ENCODE measurements around the gene EDC4. TPM values are rescaled to one million over a fixed set of nuclear protein-coding genes. Genes with fewer than 3 reads are reported as not detected.

The EDC4 gene
- total RNA-seq, 1 experiment from 2014 or later, result 85.3 TPM

GRCh38 chr16:67846320-67847063 lies 26.4 kb upstream of the EDC4 start, which contains the start of gene NUTF2:
TSS of gene NUTF2 (plus strand) at chr16:67846933. CDS start at chr16:67865131, 18,198 bp downstream.
- peak; percentile 85 for ATAC-seq
- ChIA-PET POLR2A (no interaction called here), CTCF (no interaction called here)
- Histone ChIP-seq H3K27ac (ENCODE audit: low read length) (peak within 1 kb of the TSS; percentile 93), H3K4me3 (ENCODE audit: low read depth in 2 of 2, low read length in 2 of 2) (peak within 1 kb of the TSS; percentile 85 to 92), H3K9me3 (ENCODE audit: control insufficient read depth, insufficient read depth, low read depth, low read length) (no peaks in the 10 kb centered on the region), H3K36me3 (ENCODE audit: control insufficient read depth, insufficient read depth, low read length) (no peaks in the 10 kb centered on the region; the same call in none of the 2 replicates), H3K27me3 (ENCODE audit: control insufficient read depth, insufficient read depth, low read length) (no peaks in the 10 kb centered on the region), H3K4me1 (ENCODE audit: control insufficient read depth, insufficient read depth, low read length) (peaks cover 26% of the 10 kb centered on the region)
- 0 out of 2 replicates have a peak, but pooled peaks have one; percentile 54 for TF ChIP-seq POLR2AphosphoS5 (IDR thresholded peaks at IDR 0.05; ENCODE audit: low read depth, low read length)
- no peak for TF ChIP-seq REST (IDR thresholded peaks at IDR 0.05; ENCODE audit: insufficient read depth in 1 of 2, low read depth in 2 of 2, low read length in 1 of 2)
- intact Hi-C loops (cut with micrococcal nuclease; ENCODE audit: unreplicated experiment), result no loop called here
- in situ Hi-C loops (cut with HindIII; ENCODE audit: low pct_unique_long_range_greater_than_20kb, low sequenced_read_pairs), result no loop called here
- no TSS peak for BruUV-seq (replicated peaks)
- no peak for DNase-seq (ENCODE audit: low read depth, low spot score)

- peak within 1 kb of the TSS; percentile 85 to 92 for H3K4me3 ChIP-seq (ENCODE audit: low read depth in 2 of 2, low read length in 2 of 2)
- no peaks in the 10 kb centered on the region; the same call in none of the 2 replicates for H3K36me3 ChIP-seq (ENCODE audit: control insufficient read depth, insufficient read depth, low read length)
- POLR2A ChIA-PET, result no interaction called here
- in situ Hi-C loops (cut with HindIII; ENCODE audit: low pct_unique_long_range_greater_than_20kb, low sequenced_read_pairs) (no loop called here), intact Hi-C loops (cut with micrococcal nuclease; ENCODE audit: unreplicated experiment) (no loop called here)
- no peak for DNase-seq (ENCODE audit: low read depth, low spot score)
- H3K27me3 ChIP-seq (ENCODE audit: control insufficient read depth, insufficient read depth, low read length), result no peaks in the 10 kb centered on the region
- ATAC-seq, result peak; percentile 53
- H3K27ac ChIP-seq (ENCODE audit: low read length), result peak within 1 kb of the TSS; percentile 93
- CTCF ChIA-PET, result no interaction called here
- no peaks in the 10 kb centered on the region for H3K9me3 ChIP-seq (ENCODE audit: control insufficient read depth, insufficient read depth, low read depth, low read length)
- H3K4me1 ChIP-seq (ENCODE audit: control insufficient read depth, insufficient read depth, low read length), result peaks cover 26% of the 10 kb centered on the region
- no peak for TF ChIP-seq POLR2AphosphoS5 (IDR thresholded peaks at IDR 0.05; ENCODE audit: low read depth, low read length)
- no peak; the same call in 1 of the 2 replicates for TF ChIP-seq SIN3A (IDR thresholded peaks at IDR 0.05; ENCODE audit: borderline replicate concordance, insufficient read depth, low read depth, low read length)
- no peak for TF ChIP-seq REST (IDR thresholded peaks at IDR 0.05; ENCODE audit: insufficient read depth in 1 of 2, low read depth in 2 of 2, low read length in 1 of 2)
- no peak for TF ChIP-seq CTCF (IDR thresholded peaks at IDR 0.05)
- TF ChIP-seq TCF7L2 (IDR thresholded peaks at IDR 0.05; ENCODE audit: low read depth, low read length), result no peak
- BruUV-seq (replicated peaks), result no TSS peak
Measured at GRCh38 chr16:67847064-67847861, 25.6 kb upstream of the EDC4 start, which contains the start of gene CENPT. TSS of gene CENPT (minus strand) at chr16:67847693. CDS start at chr16:67833859, 13,834 bp downstream.

Measured in Panc1 (cell line).